ENCODE measurements around the gene RNASET2. TPM values are rescaled to one million over a fixed set of nuclear protein-coding genes. Genes with fewer than 3 reads are reported as not detected.

RNASET2 gene
- total and polyA plus RNA-seq, 2 donors (not counting 1 experiment from before 2014, with no cell fraction given), result 12.9 to 18.0 TPM

DNA sequence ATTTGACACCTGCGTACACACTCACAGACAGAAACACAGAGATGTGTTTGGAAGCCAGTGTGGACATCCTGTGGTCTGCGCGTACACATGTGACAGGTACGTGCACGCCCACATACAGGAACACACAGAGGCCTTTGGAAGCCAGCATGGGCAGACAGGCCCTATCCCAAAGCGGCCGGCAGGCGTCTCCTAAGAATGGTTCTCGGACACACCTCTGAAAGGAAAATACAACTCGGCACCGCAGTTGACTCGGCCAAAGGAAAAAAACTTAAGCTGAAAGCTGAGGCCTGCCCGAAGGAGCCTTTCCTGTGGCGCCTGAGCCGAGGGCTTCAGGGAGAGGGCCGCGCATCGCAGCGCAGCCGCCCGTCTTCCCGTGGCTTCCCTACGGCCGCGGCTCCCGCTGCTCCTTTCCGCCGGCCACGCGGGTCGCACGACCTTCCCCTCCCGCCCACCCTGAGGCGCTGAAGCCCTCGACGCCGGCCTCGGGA is 41.5 kb upstream of the RNASET2 start:
- Histone ChIP-seq H3K36me3 (ENCODE audit: control insufficient read depth, insufficient read depth, low read length) (peaks cover 2% of the 10 kb centered on the region), H3K4me1 (ENCODE audit: control insufficient read depth, extremely low read depth, insufficient read depth, low read length) (peaks cover 4% of the 10 kb centered on the region), H3K4me3 (replicated peaks in 1 of 4; ENCODE audit: control extremely low read depth in 1 of 4, insufficient read depth in 1 of 4, low read depth in 3 of 4, low read length in 4 of 4) (peak overlapping the region; percentile 58 to 92 (median 78)), H3K9ac (ENCODE audit: insufficient read depth, low read length) (peak overlapping the region; percentile 33), H2AFZ (ENCODE audit: low read length) (peak overlapping the region; percentile 85), H3K9me3 (ENCODE audit: control insufficient read depth, insufficient read depth, low read depth, low read length) (no peaks in the 10 kb centered on the region), H3K27ac (ENCODE audit: insufficient read depth, low read length) (peak overlapping the region; percentile 39), H4K20me1 (ENCODE audit: control insufficient read depth, extremely low read depth, insufficient read depth, low read length) (no peaks in the 10 kb centered on the region), H3K79me2 (ENCODE audit: control insufficient read depth, insufficient read depth, low read length) (peaks cover 47% of the 10 kb centered on the region), H3K4me2 (ENCODE audit: extremely low read depth, insufficient read depth, low read length) (peak overlapping the region; percentile 86), H3K27me3 (ENCODE audit: control insufficient read depth, insufficient read depth, low read length) (no peaks in the 10 kb centered on the region)
- TF ChIP-seq, protein P1, sequence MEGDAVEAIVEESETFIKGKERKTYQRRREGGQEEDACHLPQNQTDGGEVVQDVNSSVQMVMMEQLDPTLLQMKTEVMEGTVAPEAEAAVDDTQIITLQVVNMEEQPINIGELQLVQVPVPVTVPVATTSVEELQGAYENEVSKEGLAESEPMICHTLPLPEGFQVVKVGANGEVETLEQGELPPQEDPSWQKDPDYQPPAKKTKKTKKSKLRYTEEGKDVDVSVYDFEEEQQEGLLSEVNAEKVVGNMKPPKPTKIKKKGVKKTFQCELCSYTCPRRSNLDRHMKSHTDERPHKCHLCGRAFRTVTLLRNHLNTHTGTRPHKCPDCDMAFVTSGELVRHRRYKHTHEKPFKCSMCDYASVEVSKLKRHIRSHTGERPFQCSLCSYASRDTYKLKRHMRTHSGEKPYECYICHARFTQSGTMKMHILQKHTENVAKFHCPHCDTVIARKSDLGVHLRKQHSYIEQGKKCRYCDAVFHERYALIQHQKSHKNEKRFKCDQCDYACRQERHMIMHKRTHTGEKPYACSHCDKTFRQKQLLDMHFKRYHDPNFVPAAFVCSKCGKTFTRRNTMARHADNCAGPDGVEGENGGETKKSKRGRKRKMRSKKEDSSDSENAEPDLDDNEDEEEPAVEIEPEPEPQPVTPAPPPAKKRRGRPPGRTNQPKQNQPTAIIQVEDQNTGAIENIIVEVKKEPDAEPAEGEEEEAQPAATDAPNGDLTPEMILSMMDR (conservative IDR thresholded peaks at IDR 0.05 in 1 of 2, IDR thresholded peaks at IDR 0.05 in 1 of 2; ENCODE audit: low read depth in 1 of 2, low read length in 2 of 2), result peak; percentile 55 to 70
- no peak for TF ChIP-seq EZH2 (IDR thresholded peaks at IDR 0.05; ENCODE audit: low read length, missing control alignments)
- peak; percentile 65 to 71 for DNase-seq (ENCODE audit: low read depth in 2 of 2)

DNA sequence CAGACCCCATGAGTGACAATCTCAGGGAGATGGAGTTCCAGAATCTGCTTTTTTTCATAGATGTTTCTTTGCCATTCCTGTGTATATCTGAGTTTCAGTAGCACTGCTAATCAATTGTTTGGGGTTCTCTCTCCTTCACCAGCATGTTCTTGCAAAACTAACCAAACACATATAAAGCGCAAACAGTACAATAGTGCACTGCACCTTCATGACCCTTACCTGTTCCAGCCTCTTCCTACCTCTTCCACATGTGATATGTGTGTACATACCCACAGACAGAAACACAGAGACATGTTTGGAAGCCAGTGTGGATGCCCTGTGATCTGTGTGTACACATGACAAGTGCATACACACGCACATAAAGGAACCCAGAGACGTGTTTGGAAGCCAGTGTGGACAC is 41.0 kb upstream of the RNASET2 start:
- Histone ChIP-seq H3K27me3 (ENCODE audit: control insufficient read depth, insufficient read depth, low read length) (no peaks in the 10 kb centered on the region), H3K9me3 (ENCODE audit: control insufficient read depth, insufficient read depth, low read depth, low read length) (no peaks in the 10 kb centered on the region), H3K27ac (ENCODE audit: insufficient read depth, low read length) (peak overlapping the region; percentile 39), H3K9ac (ENCODE audit: insufficient read depth, low read length) (no peak overlapping the region), H2AFZ (ENCODE audit: low read length) (peak overlapping the region; percentile 85), H4K20me1 (ENCODE audit: control insufficient read depth, extremely low read depth, insufficient read depth, low read length) (no peaks in the 10 kb centered on the region), H3K4me2 (ENCODE audit: extremely low read depth, insufficient read depth, low read length) (peak overlapping the region; percentile 86), H3K4me1 (ENCODE audit: control insufficient read depth, extremely low read depth, insufficient read depth, low read length) (peaks cover 4% of the 10 kb centered on the region), H3K36me3 (ENCODE audit: control insufficient read depth, insufficient read depth, low read length) (no peaks in the 10 kb centered on the region), H3K79me2 (ENCODE audit: control insufficient read depth, insufficient read depth, low read length) (peaks cover 47% of the 10 kb centered on the region), H3K4me3 (replicated peaks in 1 of 4; ENCODE audit: control extremely low read depth in 1 of 4, insufficient read depth in 1 of 4, low read depth in 3 of 4, low read length in 4 of 4) (peak overlapping the region; percentile 35 to 92 (median 64))
- TF ChIP-seq EZH2 (IDR thresholded peaks at IDR 0.05; ENCODE audit: low read length, missing control alignments), result no peak
- TF ChIP-seq, protein P1 (conservative IDR thresholded peaks at IDR 0.05 in 1 of 2, IDR thresholded peaks at IDR 0.05 in 1 of 2; ENCODE audit: low read depth in 1 of 2, low read length in 2 of 2), result no peak
- no peak for DNase-seq (ENCODE audit: low read depth in 2 of 2)

DNA sequence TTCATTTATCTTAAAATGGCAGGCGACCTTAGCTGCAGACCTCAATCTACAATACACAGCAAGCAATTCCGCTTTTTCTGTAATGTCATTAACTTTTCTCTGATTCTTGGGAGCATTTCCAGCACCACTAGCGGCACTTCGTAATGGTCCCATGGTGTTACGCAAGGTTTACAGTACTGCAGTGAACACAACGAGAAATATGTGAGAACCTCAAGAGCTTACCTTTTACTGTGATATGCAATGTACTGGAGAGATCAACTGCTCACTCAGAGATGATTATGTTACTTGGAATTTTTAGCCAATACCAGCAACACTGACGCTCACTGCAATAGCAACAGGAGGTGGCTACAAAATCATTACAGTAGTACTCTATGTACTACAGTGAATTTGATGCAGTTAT is 40.1 kb upstream of the RNASET2 start:
- Histone ChIP-seq H3K4me2 (ENCODE audit: extremely low read depth, insufficient read depth, low read length) (no peak overlapping the region), H3K27ac (ENCODE audit: insufficient read depth, low read length) (no peak overlapping the region), H2AFZ (ENCODE audit: low read length) (no peak overlapping the region), H3K4me1 (ENCODE audit: control insufficient read depth, extremely low read depth, insufficient read depth, low read length) (peaks cover 4% of the 10 kb centered on the region), H3K4me3 (replicated peaks in 1 of 4; ENCODE audit: control extremely low read depth in 1 of 4, insufficient read depth in 1 of 4, low read depth in 3 of 4, low read length in 4 of 4) (no peak overlapping the region), H3K9ac (ENCODE audit: insufficient read depth, low read length) (no peak overlapping the region), H3K36me3 (ENCODE audit: control insufficient read depth, insufficient read depth, low read length) (no peaks in the 10 kb centered on the region), H4K20me1 (ENCODE audit: control insufficient read depth, extremely low read depth, insufficient read depth, low read length) (no peaks in the 10 kb centered on the region), H3K79me2 (ENCODE audit: control insufficient read depth, insufficient read depth, low read length) (peaks cover 42% of the 10 kb centered on the region), H3K9me3 (ENCODE audit: control insufficient read depth, insufficient read depth, low read depth, low read length) (no peaks in the 10 kb centered on the region), H3K27me3 (ENCODE audit: control insufficient read depth, insufficient read depth, low read length) (no peaks in the 10 kb centered on the region)
- TF ChIP-seq, protein P1 (conservative IDR thresholded peaks at IDR 0.05 in 1 of 2, IDR thresholded peaks at IDR 0.05 in 1 of 2; ENCODE audit: low read depth in 1 of 2, low read length in 2 of 2), result no peak
- no peak for TF ChIP-seq EZH2 (IDR thresholded peaks at IDR 0.05; ENCODE audit: low read length, missing control alignments)
- DNase-seq (ENCODE audit: low read depth in 2 of 2), result peak; percentile 54 to 73
